Esophagus (tissue), 2 donors: ENCODE results near the gene PMM2. TPM values are rescaled to one million over a fixed set of nuclear protein-coding genes. Genes with fewer than 3 reads are reported as not detected.
"Not testable (repeated sequence)": the region's sequence is repeated elsewhere in the genome, so short reads cannot be mapped to it uniquely, and the experiment has no call there.

Experiments
- H3K27ac ChIP-seq, 2 donors: one replicate each; pipeline ENCODE4 v1.5.1; 2013; ENCODE audit warnings: low read depth in 2 of 2, mild to moderate bottlenecking in 2 of 2, inconsistent platforms in 1 of 2, low read length in 1 of 2, moderate library complexity in 1 of 2
- H3K27me3 ChIP-seq, 2 donors: one replicate each; pipeline ENCODE4 v1.6.1; 2013; ENCODE audit warnings: low read length in 2 of 2, control low read depth in 1 of 2, mild to moderate bottlenecking in 1 of 2; ENCODE audit not compliant: insufficient read depth in 2 of 2, control insufficient read depth in 1 of 2
- H3K36me3 ChIP-seq, 2 donors: one replicate each; pipeline ENCODE4 v1.6.1; 2013; ENCODE audit warnings: low read length in 1 of 2; ENCODE audit not compliant: control insufficient read depth in 2 of 2, insufficient read depth in 2 of 2
- H3K4me1 ChIP-seq, 2 donors: one replicate each; pipeline ENCODE4 v1.6.1; 2013; ENCODE audit warnings: low read length in 1 of 2; ENCODE audit not compliant: control insufficient read depth in 2 of 2, insufficient read depth in 2 of 2
- H3K4me3 ChIP-seq, 2 donors: one replicate each; pipeline ENCODE4 v1.5.1; 2013; ENCODE audit warnings: low read length in 2 of 2, mild to moderate bottlenecking in 2 of 2, low read depth in 1 of 2, moderate library complexity in 1 of 2
- H3K9me3 ChIP-seq, 2 donors: one replicate each; pipeline ENCODE4 v1.6.1; 2013; ENCODE audit warnings: mild to moderate bottlenecking in 2 of 2, low read depth in 1 of 2, low read length in 1 of 2, moderate library complexity in 1 of 2; ENCODE audit not compliant: control insufficient read depth in 2 of 2, insufficient read depth in 1 of 2
- WGBS, 2 donors: extraction: QIAGEN DNeasy Blood & Tissue Kit; methylation state at CpG; one replicate each; pipeline ENCODE4 v1.1.7; 2013; 5-methylcytosine and 5-hydroxymethylcytosine counted together
- polyA plus RNA-seq, 2 donors: library from polyadenylated mRNA; stranded (reverse); fragments of 200-250 nt; gene quantifications; one replicate each; pipeline ENCODE4 v1.2.3, GENCODE V29; 2013
- donor health status: healthy with polysubstance abuse.
- donor health status: Bipolar disorder and iron deficiency.

The PMM2 gene
- polyA plus RNA-seq, 2 donors = 19.8 to 30.3 TPM

DNA sequence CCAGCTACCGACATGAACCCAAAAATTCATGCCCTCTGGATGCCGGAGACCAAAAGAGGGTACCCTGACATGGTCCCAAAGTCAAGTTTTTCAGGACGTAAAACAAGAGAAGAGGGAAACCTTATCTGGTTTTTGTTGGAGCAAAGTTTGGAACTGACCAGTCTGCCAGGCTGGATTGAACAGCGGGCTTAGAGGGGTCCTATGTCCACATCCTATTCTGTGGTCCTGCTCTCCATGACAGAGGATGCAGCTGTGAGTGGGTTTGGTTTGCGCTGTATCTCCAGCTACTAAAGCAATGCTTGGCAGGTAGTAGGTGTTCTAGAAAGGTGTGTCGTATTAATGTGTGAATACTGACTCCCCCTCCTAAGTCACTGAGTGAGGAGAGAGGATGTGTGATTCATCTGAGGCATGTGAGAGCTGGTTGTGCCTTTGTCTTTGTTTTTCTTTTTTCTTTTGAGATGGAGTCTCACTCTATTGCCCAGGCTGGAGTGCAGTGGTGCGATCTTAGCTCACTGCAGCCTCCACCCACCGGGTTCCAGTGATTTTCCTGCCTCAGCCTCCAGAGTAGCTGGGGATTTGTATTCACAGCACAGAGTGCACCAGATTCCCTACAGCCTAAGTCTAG, 31.0 kb downstream of the PMM2 start:
- Histone ChIP-seq H3K9me3 (no peaks in the 10 kb centered on the region), H3K27me3 (no peaks in the 10 kb centered on the region), H3K4me3 (no peak overlapping the region), H3K36me3 (peaks cover 0 to 10% of the 10 kb centered on the region in 2 donors), H3K4me1 (peaks cover 0 to 2% of the 10 kb centered on the region in 2 donors), H3K27ac (peak overlapping the region; percentile 6 to 60)
- 76 to 89% methylated on average over 8 of the region's 8 CpGs for WGBS, 2 donors

GRCh38 chr16:8831450-8831849, 33.8 kb downstream of the PMM2 start:
- Histone ChIP-seq H3K9me3 (no peaks in the 10 kb centered on the region), H3K4me3 (no peak overlapping the region), H3K36me3 (peaks cover 0 to 10% of the 10 kb centered on the region in 2 donors), H3K27me3 (no peaks in the 10 kb centered on the region), H3K27ac (no peak overlapping the region), H3K4me1 (peaks cover 0 to 2% of the 10 kb centered on the region in 2 donors)
- 91 to 94% methylated on average over 9 of the region's 9 CpGs for WGBS, 2 donors

GRCh38 chr16:8831871-8832716, 34.5 kb downstream of the PMM2 start:
- no peaks in the 10 kb centered on the region for H3K9me3 ChIP-seq
- no peak overlapping the region for H3K4me3 ChIP-seq
- H3K27ac ChIP-seq = no peak overlapping the region
- H3K4me1 ChIP-seq = peaks cover 0 to 2% of the 10 kb centered on the region in 2 donors
- no peaks in the 10 kb centered on the region for H3K27me3 ChIP-seq
- 80 to 85% methylated on average over 18 of the region's 18 CpGs for WGBS, 2 donors
- H3K36me3 ChIP-seq = peaks cover 0 to 10% of the 10 kb centered on the region in 2 donors

DNA sequence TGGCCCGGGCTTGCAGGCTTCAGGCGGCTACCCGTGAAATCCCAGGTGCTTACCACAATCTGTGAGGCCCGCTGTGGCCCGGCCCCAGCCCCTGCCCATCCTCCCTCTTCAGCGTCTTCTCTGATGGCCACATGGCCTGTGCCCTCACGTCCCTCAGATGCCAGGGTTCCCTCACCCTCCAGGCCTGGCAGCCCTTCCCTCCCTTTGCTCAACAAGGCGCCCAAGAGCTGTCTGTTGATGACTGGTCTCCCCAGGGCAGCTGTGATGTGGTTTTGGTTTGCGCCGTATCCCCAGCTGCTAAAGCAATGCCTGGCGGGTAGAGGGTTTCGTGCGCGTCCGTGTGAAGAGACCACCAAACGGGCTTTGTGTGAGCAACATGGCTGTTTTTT, 35.1 kb downstream of the PMM2 start:
- no peaks in the 10 kb centered on the region for H3K27me3 ChIP-seq
- no peak overlapping the region for H3K27ac ChIP-seq
- H3K9me3 ChIP-seq = no peaks in the 10 kb centered on the region
- H3K4me1 ChIP-seq = peaks cover 0 to 2% of the 10 kb centered on the region in 2 donors
- 80 to 90% methylated on average over 16 of the region's 16 CpGs for WGBS, 2 donors
- no peak overlapping the region for H3K4me3 ChIP-seq
- H3K36me3 ChIP-seq = peaks cover 0 to 10% of the 10 kb centered on the region in 2 donors

GRCh38 chr16:8836797-8837196, 39.2 kb downstream of the PMM2 start:
- not testable (repeated sequence) for H3K4me3 ChIP-seq, H3K9me3 ChIP-seq
- WGBS, 2 donors = 92 to 95% methylated on average over 7 of the region's 7 CpGs

DNA sequence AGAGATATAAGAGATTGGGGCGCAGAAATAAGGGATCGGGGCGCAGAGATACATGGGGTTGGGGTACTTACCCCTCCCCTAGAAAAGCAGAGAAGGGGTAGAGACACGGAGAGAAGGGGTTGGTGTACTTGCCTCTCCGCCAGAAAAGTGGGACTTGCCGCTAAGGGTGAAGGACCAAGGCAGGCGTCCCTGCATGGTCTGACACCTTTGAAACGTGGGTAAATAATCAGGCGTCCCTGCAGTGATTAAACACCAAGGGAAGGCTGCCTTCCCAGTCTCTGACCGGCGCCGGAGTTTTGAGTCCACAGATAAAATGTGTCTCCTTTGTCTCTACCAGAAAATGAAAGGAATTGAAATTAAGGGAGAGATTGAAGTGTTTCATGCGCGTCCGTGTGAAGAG, 40.0 kb downstream of the PMM2 start:
- 74 to 89% methylated on average over 15 of the region's 15 CpGs for WGBS, 2 donors
- not testable (repeated sequence) for H3K36me3 ChIP-seq, H3K4me1 ChIP-seq, H3K4me3 ChIP-seq, H3K9me3 ChIP-seq, H3K27ac ChIP-seq, H3K27me3 ChIP-seq

More at GRCh38 chr16:8836797-8837196, 39.2 kb downstream of the PMM2 start:
- not testable (repeated sequence) for H3K27ac ChIP-seq, H3K27me3 ChIP-seq, H3K4me1 ChIP-seq, H3K36me3 ChIP-seq

GRCh38 chr16:8842016-8842415, 44.4 kb downstream of the PMM2 start:
- peak overlapping the region; percentile 21 to 31 for H3K27ac ChIP-seq
- H3K36me3 ChIP-seq, H3K27me3 ChIP-seq, H3K4me1 ChIP-seq, H3K9me3 ChIP-seq, H3K4me3 ChIP-seq: not testable (repeated sequence)
- WGBS, 2 donors = 56 to 63% methylated on average over 4 of the region's 4 CpGs

- H3K27ac ChIP-seq, H3K4me1 ChIP-seq, H3K27me3 ChIP-seq, H3K9me3 ChIP-seq, H3K36me3 ChIP-seq: not testable (repeated sequence)
- 81 to 82% methylated on average over 12 of the region's 12 CpGs for WGBS, 2 donors
- H3K4me3 ChIP-seq = peak overlapping the region in 1 of 2 donors; percentile 6
Observed at GRCh38 chr16:8843296-8843695, 45.7 kb downstream of the PMM2 start.

GRCh38 chr16:8845699-8846298, 48.2 kb downstream of the PMM2 start:
- Histone ChIP-seq H3K27me3 (no peaks in the 10 kb centered on the region), H3K27ac (peak overlapping the region in 1 of 2 donors; percentile 75), H3K4me1 (peaks cover 2 to 11% of the 10 kb centered on the region in 2 donors), H3K4me3 (no peak overlapping the region), H3K36me3 (peaks cover 0 to 24% of the 10 kb centered on the region in 2 donors), H3K9me3 (no peaks in the 10 kb centered on the region)
- WGBS, 2 donors = 80 to 81% methylated on average over 7 of the region's 7 CpGs
